ENCODE results near the gene PHACTR1. TPM values are rescaled to one million over a fixed set of nuclear protein-coding genes. Genes with fewer than 3 reads are reported as not detected.

The PHACTR1 gene
- total and polyA plus RNA-seq, 2 of the 4 experiments (the other 2 are of a cell fraction) = not detected

DNA sequence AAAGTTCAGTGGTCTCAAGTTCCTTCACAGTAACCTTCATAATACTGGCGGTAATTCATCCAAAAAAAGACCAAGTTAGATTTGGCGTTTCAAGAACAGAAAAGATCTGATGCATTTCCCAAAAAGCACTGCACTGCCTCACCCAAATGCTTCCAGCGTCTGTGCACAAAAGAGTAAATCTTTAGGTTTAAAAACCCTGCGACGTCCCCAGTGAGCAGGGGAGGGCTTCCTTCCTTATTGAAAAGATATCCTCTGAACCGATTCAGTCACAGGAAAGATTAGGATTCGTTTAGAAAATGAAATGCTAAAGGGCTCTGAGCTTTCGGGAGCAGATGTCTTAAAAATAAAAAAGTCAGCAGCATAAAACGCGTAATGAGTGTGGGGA, 611.1 kb downstream of the PHACTR1 start:
- DNase-seq = no peak
- CTCF ChIA-PET = interaction anchor here (1.2 to 1.3 kb wide), 2 partner anchors 13 to 133 kb away, joined by 3 to 4 read pairs; no protein-coding TSS in a partner anchor

More for the DNA sequence above, 611.1 kb downstream of the PHACTR1 start:
- Histone ChIP-seq H4K20me1 (ENCODE audit: insufficient read depth, low read length) (no peaks in the 10 kb centered on the region), H3K18ac (ENCODE audit: low read depth, low read length) (no peak overlapping the region), H3K4me2 (ENCODE audit: low read depth, low read length) (peak overlapping the region; percentile 84), H3K4me1 (ENCODE audit: control insufficient read depth, insufficient read depth, low read length) (no peaks in the 10 kb centered on the region; the same call in none of the 2 replicates), H3K27ac (ENCODE audit: insufficient read depth, low read length) (peak overlapping the region; percentile 82), H3K4ac (ENCODE audit: low read depth, low read length) (peak overlapping the region; percentile 91), H4K8ac (ENCODE audit: low read depth in 2 of 2, low read length in 2 of 2) (peak overlapping the region; percentile 83 to 97; a peak in 3 of 4 replicates), H2BK120ac (ENCODE audit: low read depth, low read length) (no peak overlapping the region), H3K9ac (ENCODE audit: low read depth, low read length) (peak overlapping the region; percentile 91), H2BK5ac (ENCODE audit: low read depth, low read length, poor library complexity, severe bottlenecking) (peak overlapping the region; percentile 78), H2AK9ac (replicated peaks; ENCODE audit: low read depth, low read length, poor library complexity) (no peak overlapping the region), H3K9me1 (ENCODE audit: insufficient read depth, low read length) (no peaks in the 10 kb centered on the region), H3K23ac (ENCODE audit: low read depth, low read length) (peak overlapping the region; percentile 94; the same call in 1 of the 2 replicates), H3K14ac (replicated peaks; ENCODE audit: low read depth, low read length) (peak overlapping the region; percentile 83), H3K56ac (ENCODE audit: extremely low read depth, insufficient read depth, low read length) (peak overlapping the region; percentile 81; the same call in 1 of the 2 replicates), H3K36me3 (ENCODE audit: control insufficient read depth, insufficient read depth, low read length) (peaks cover 5% of the 10 kb centered on the region), H4K5ac (ENCODE audit: low read depth, low read length) (no peak overlapping the region), H3K27me3 (ENCODE audit: control insufficient read depth, insufficient read depth, low read length) (no peaks in the 10 kb centered on the region), H4K91ac (ENCODE audit: insufficient read depth, low read depth, low read length) (no peak overlapping the region), H3K9me3 (ENCODE audit: control insufficient read depth, insufficient read depth, low read length) (no peaks in the 10 kb centered on the region), H3K79me1 (ENCODE audit: low read depth in 1 of 2, low read length in 2 of 2) (peaks cover 4 to 15% of the 10 kb centered on the region in 2 experiments), H2AK5ac (ENCODE audit: low read depth, low read length) (no peak overlapping the region; the same call in 1 of the 2 replicates), H2BK15ac (ENCODE audit: low read depth, low read length) (no peak overlapping the region), H2AFZ (replicated peaks; ENCODE audit: low read length, poor library complexity) (peak overlapping the region; percentile 98), H2BK20ac (ENCODE audit: low read depth, low read length) (no peak overlapping the region), H3K4me3 (ENCODE audit: insufficient read depth, low read depth, low read length) (peak overlapping the region; percentile 87)
- intact Hi-C loops (cut with micrococcal nuclease) (loop anchor here (1.0 to 2.0 kb wide), 3 partner anchors 17 to 132 kb away; no protein-coding TSS in a partner anchor), in situ Hi-C loops (cut with MboI; ENCODE audit: low sequenced_read_pairs) (no loop called here), dilution Hi-C loops (cut with HindIII; ENCODE audit: low sequenced_read_pairs, unreplicated experiment) (no loop called here)
- no peak; the same call in none of the 2 replicates for ATAC-seq (ENCODE audit: low read depth)
- no TSS peak for BruUV-seq (replicated peaks)
- POLR2A ChIA-PET (ENCODE audit: unreplicated experiment) = no interaction called here
- WGBS, 2 experiments (ENCODE audit: extremely low coverage in 2 of 2, insufficient read length in 1 of 2) = no CpG with 5 or more reads among the region's 10 CpGs
- no peak for TF ChIP-seq RCOR1 (IDR thresholded peaks at IDR 0.05; ENCODE audit: insufficient replicate concordance, low read length)
- no peak for TF ChIP-seq POLR2A (IDR thresholded peaks at IDR 0.05; ENCODE audit: low read depth, low read length)
- TF ChIP-seq NFE2L2 (IDR thresholded peaks at IDR 0.05; ENCODE audit: low read depth, low read length) = no peak
- no peak for TF ChIP-seq CHD1 (IDR thresholded peaks at IDR 0.05; ENCODE audit: low read depth, low read length)
- no peak for TF ChIP-seq CEBPB (IDR thresholded peaks at IDR 0.05; ENCODE audit: low read depth, low read length)
- TF ChIP-seq, protein P1, sequence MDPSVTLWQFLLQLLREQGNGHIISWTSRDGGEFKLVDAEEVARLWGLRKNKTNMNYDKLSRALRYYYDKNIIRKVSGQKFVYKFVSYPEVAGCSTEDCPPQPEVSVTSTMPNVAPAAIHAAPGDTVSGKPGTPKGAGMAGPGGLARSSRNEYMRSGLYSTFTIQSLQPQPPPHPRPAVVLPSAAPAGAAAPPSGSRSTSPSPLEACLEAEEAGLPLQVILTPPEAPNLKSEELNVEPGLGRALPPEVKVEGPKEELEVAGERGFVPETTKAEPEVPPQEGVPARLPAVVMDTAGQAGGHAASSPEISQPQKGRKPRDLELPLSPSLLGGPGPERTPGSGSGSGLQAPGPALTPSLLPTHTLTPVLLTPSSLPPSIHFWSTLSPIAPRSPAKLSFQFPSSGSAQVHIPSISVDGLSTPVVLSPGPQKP (IDR thresholded peaks at IDR 0.05; ENCODE audit: borderline replicate concordance, low read depth, low read length) = no peak
- no peak for TF ChIP-seq RAD21 (IDR thresholded peaks at IDR 0.05; ENCODE audit: low read length)
- no peak for TF ChIP-seq MAFK (IDR thresholded peaks at IDR 0.05; ENCODE audit: low read depth, low read length)
- TF ChIP-seq CTCF (conservative IDR thresholded peaks at IDR 0.05; ENCODE audit: low read depth, low read length) = no peak
- TF ChIP-seq USF2 (IDR thresholded peaks at IDR 0.05; ENCODE audit: low read depth, low read length) = no peak
- no peak for TF ChIP-seq RFX5 (IDR thresholded peaks at IDR 0.05; ENCODE audit: low read depth, low read length)
